T-helper 2 cell treated with Interferon-gamma antibody and Interleukin-4, amounts not matched to agents 100 ng/mL and 5 ng/mL, for 36 hours (primary cell): ENCODE results near the gene ZNF892. TPM values are rescaled to one million over a fixed set of nuclear protein-coding genes. Genes with fewer than 3 reads are reported as not detected.
"Not testable (repeated sequence)": the region's sequence is repeated elsewhere in the genome, so short reads cannot be mapped to it uniquely, and the experiment has no call there.

ENCODE experiments used
- intact Hi-C: fragments of 100-400 bp; cut with micrococcal nuclease; formaldehyde crosslinking; loops from one replicate; pipeline ENCODE4 v1.15.1; 2023
- total RNA-seq: library from RNA; stranded (reverse); gene quantifications from 2 replicates; pipeline ENCODE4 v1.2.3, GENCODE V29; 2022

Gene ZNF892
- total RNA-seq, result 4.0 and 4.1 TPM in 2 replicates

GRCh38 chr2:95207111-95207961 lies at the start of gene ZNF892:
Gene ZNF892, plus strand, starts transcription at chr2:95207521. Its CDS starts 295 bp downstream, at chr2:95207816.
- intact Hi-C loops, result loop anchor here (1.0 kb wide), 4 partner anchors 42 to 195 kb away; partner anchors contain the start of genes FAHD2A and ZNF2

- intact Hi-C loops, result no loop called here
These were observed 48.9 kb upstream of the ZNF892 start for GRCh38 chr2:95158441-95158840.

- intact Hi-C loops, result loop anchor here (1.0 kb wide), 1 partner anchor 37 kb away; no protein-coding TSS in a partner anchor
These were observed 48.3 kb upstream of the ZNF892 start for GRCh38 chr2:95158891-95159619.

- intact Hi-C loops, result loop anchor here (1.0 kb wide), 1 partner anchor 38 kb away; no protein-coding TSS in a partner anchor
These were observed 47.5 kb upstream of the ZNF892 start, which contains the start of gene ZNF514 for GRCh38 chr2:95159690-95160449. Gene ZNF514, minus strand, starts transcription at chr2:95159848. Its CDS starts 6,595 bp downstream, at chr2:95153253.

GRCh38 chr2:95165030-95165370 lies 42.3 kb upstream of the ZNF892 start:
- intact Hi-C loops, result loop anchor here (1.0 to 2.0 kb wide), 6 partner anchors 42 to 237 kb away; partner anchors contain the start of genes FAHD2A, MRPS5 and ZNF892

GRCh38 chr2:95165371-95166064 lies 41.8 kb upstream of the ZNF892 start, which contains the start of gene ZNF2:
Gene ZNF2, plus strand, starts transcription at chr2:95165809. Its CDS starts 10,418 bp downstream, at chr2:95176227.
- intact Hi-C loops, result loop anchor here (1.0 to 2.0 kb wide), 6 partner anchors 42 to 237 kb away; partner anchors contain the start of genes FAHD2A, MRPS5 and ZNF892

- intact Hi-C loops, result no loop called here
These were observed 41.1 kb upstream of the ZNF892 start for GRCh38 chr2:95166065-95166763.

GRCh38 chr2:95171902-95172301 lies 35.4 kb upstream of the ZNF892 start:
- intact Hi-C loops, result no loop called here

GRCh38 chr2:95174031-95174542 lies 33.2 kb upstream of the ZNF892 start:
- intact Hi-C loops, result no loop called here

- intact Hi-C loops, result no loop called here
These were observed 27.9 kb upstream of the ZNF892 start for GRCh38 chr2:95179451-95179850.

- intact Hi-C loops, result no loop called here
These were observed 25.5 kb upstream of the ZNF892 start for GRCh38 chr2:95181774-95182173.

GRCh38 chr2:95185197-95185596 lies 22.1 kb upstream of the ZNF892 start:
- intact Hi-C loops, result no loop called here

- intact Hi-C loops, result no loop called here
These were observed 21.3 kb upstream of the ZNF892 start for GRCh38 chr2:95185973-95186372.

- intact Hi-C loops, result not testable (repeated sequence)
These were observed 14.4 kb upstream of the ZNF892 start for GRCh38 chr2:95192956-95193355.

GRCh38 chr2:95203911-95204310 lies 3.4 kb upstream of the ZNF892 start:
- intact Hi-C loops, result no loop called here

- intact Hi-C loops, result no loop called here
These were observed 2.9 kb upstream of the ZNF892 start for GRCh38 chr2:95204396-95204795.

GRCh38 chr2:95206096-95206495 lies 1.2 kb upstream of the ZNF892 start:
- intact Hi-C loops, result no loop called here

- intact Hi-C loops, result no loop called here
These were observed 785 bp downstream of the ZNF892 start for GRCh38 chr2:95208106-95208505.

GRCh38 chr2:95215018-95215612 lies 7.8 kb downstream of the ZNF892 start:
- intact Hi-C loops, result no loop called here
